ENCODE measurements around the gene CAPZB.

The CAPZB gene

DNA sequence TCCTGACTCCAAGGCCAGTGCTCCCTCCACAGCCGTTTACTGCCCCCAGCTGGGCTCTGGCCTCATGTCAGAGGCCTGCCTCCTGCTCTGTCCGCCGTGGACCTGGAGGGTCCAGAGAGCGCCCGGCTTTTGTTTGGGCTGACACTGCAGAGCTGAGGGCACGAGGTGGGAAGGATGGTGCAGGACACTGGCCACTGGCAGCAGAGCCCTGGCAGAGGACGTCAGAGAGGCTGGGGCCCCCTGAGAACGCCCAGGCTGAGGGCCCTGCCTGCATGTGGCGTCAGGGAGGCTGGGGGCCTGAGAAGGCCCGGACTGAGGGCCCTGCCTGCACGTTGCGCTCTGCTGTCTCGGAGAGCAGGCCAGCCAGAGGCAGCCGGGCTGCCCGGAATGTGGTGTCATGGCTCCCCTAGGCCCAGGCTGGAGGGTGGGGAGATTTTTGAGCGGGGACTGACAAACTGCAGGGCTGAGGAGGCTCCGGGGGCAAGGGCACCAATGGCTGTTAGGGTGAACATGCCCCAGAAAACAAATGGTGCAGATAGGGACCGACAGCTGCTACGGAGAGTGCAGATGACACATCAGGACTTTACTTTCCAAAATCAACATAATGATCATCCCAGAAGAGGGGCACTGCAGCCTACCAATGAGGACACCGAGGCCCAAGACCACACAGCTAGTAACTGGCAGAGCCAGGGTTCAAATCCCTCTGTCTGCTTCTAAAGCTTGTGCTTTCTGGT is 141.6 kb downstream of the CAPZB start:
- DNase-seq, result no peak

DNA sequence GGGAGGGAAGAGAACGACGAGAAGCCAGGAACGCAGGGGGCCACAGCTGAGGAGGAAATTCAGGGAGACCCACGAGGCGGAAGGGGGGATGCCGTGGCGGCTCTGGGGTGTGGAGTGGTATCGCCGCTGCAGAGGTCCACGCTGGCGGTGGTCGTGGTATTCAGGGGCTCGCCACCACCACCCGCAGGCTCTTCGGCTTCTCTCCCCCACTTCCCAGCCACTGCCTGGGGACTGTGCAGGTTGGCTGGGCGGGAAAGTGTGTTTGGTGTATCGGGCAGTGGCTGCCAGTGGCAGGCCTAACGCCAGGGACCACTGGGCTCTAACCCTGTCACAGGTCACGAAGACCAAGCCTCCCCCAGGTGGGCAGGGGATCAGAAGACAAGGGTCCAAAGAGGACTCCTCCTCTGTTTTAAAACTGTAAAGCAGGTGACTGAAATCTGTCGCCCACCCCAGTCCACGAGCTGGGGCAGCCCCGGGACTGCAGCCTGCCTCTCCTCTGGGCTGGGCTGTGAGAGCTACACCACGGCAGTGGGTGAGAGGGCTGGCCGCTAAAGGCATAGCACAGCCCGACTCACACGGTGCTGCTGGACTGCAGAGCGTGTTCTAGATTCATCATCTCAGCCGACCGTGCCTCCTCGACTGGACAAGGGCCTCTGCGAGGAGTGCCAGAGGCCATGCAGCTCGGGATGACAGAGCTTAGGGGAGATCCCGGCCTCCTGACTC is 142.3 kb downstream of the CAPZB start:
- no peak for DNase-seq

DNA sequence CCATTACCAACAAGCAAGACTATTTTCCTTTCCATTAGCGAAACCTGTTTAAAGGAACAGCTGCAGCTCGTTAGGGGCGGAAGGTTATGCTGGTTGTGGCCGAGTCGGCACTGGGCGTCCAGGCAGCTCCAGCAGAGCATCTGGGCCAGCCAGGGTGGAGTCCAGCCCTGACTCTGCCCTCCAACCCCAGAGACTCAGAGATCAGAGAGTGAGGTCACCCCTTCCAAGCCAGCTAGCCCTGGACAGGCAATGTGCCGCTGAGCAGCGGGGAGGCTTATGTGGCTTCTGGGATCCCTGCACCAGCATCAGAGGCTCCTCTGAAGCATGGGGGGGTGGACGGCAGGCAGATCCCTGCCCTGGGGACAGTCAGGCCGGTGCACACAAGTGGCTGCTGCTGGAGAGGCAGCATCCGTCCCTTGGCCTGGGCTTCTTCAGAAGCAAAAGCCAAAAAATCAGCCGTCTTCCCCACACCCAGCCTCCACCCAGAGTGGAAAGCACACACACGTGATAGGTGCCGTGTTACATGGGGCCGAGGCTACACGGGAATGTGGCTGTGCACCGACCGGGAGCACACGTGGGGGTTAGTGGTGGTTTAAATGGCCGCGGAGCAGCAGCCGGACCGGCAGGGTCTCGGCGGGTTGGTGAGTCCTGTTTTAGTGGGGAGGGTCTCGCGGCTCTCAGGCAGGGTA is 143.1 kb downstream of the CAPZB start:
- no peak for DNase-seq

DNA sequence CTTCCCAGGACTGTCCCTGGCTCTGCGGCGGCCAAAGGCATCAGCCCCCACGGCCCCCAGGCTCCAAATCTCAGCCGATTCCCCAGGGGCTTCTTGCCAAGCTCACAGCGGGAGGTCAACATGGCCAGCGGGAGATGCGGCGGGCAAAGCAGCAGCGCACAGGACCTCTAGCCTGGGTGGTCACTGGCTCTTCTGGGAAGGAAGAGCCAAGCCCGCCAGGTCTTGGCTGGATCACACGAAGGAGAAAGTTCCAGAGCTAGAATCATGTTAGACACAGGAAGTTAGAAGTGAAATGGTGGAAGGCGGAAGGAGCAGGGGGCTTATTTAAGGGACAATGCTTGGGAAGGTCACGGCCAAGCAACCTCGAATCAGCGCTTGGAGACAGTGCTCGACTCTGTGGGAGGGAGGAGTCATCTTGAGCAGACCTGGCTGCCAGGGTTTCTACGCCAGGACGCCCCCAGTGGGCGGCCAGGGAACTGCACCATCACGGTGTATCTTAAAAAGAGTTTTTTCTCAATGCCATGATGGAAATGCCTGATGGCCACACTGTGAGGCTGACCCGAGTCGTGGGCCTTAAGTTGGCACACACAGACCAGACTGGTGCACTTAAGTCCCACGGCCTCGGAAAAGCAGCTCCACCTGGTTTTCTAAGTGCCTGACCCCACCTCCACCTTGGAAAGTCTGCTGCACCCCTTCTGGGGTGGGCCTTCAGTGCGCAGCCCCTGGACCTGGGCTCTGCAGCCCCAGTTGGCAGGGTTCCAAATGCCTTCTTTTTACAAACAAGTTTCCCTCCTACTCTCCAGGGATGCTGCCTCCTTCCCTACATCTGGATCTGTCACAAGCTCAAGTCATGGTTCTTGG is 143.9 kb downstream of the CAPZB start:
- DNase-seq, result peak; percentile 70 to 74

DNA sequence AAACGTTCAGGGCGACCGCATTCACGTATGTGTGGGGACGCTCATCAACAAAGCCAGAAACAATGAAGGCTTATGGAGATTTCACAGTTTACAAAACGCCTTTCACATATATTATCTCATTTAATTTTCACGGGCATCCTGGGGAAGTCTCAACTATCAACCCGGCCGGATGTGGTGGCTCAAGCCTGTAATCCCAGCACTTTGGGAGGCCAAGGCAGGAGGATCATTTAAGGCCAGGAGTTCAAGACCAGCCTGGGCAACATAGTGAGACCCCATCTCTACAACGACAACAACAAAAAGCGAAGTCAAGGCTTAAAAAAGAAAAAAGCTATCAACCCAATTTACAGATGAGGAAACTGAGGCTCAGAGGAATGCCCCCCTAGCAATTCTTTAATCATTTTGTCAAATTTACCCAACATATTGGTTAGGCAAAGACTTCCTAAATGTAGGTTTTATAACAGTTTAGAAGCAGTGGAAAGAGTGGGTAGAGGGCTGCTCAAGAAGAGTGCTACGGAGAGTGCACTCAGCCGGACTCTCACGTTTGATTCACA is 144.9 kb downstream of the CAPZB start:
- no peak for DNase-seq

DNA sequence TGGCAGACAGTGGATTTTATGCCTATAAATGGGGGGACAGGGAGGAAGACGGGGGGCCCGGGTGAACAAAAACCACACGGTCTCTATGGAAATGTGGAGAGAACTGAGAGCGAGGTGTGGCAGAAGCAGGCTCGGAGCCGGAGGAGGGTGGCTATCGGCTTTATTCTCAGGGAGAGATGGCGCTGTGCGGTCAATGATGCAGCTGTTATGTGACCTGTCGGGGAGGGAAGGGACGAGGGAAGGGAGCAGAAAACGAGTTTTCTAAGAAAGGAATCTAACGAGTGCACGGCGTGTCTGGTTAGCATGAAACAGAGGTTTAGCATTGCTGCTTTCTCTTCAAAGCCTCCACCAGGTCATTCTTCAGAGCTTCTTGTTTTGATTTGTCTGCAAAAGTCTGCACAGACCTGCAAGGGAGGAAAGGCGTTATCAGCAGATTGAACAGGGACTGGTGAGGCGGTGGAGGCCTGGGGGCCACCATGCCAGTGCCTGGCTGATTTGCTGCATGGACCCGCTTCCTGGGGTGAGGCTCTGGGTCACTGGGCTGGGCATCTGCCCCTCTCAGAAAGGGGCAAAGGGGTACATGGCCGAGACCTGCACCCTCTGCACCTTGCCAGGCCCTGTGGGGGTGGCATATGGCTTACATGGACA is 146.0 kb downstream of the CAPZB start:
- no peak for DNase-seq

DNA sequence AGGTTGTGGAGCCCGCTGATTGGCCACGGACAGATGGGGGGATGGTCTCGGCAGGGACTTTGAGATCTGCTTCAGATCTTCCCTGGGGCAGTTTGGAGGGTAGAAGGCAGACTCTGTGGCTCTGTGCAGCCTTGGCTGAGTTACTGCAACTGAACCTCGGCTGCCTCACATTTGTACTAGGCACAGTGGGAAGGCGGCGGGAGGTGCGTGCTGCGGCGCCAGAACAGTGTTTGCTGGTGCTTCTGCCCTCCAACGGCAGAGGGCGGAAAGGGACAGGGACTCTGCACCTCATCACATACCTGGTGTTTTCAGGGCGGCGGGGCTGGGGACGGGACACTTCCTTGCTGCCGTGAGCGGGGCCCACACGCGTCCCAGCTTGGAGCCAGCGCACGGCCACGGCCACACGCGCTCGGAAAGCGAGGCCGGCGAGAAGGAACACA is 147.0 kb downstream of the CAPZB start:
- no peak for DNase-seq

DNA sequence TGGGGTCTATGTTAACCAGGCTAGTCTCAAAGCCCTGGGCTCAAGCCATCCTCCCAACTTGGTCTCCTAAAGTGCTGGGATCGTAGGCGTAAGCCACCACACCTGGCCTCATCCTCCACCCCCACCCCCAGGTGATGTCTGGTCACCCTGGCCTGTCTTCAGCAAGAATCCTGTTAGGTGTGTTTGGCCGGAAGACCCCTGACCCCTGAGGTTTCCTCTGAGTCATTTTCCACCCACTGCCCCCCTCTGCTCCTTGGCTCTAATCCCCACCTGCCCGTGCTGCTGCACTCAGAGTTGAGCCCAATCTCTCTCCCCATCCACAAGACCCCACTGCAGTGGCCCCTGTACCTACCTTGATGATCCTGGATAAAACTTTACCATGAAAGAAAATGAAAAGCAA is 148.1 kb downstream of the CAPZB start:
- DNase-seq, result no peak

DNA sequence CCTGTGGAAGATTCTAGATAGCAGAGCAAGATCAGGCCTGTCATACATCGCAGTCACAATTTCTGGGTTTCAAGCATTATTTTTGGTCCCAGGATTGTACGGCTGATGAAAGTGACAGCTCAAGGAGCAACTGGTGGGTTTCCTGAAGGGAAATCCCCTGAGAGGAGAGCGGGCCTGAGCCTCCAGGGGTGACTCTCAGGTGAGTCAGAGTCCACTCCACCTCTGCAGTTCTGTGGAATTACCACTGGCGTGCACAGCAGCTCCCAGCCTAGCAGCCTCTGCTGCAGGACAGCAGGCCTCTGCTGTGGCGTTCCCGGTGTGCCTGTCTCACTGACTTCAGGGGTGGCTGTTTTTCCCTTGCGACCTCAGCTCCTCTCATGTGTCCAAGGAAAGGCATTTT is 148.8 kb downstream of the CAPZB start:
- no peak for DNase-seq

DNA sequence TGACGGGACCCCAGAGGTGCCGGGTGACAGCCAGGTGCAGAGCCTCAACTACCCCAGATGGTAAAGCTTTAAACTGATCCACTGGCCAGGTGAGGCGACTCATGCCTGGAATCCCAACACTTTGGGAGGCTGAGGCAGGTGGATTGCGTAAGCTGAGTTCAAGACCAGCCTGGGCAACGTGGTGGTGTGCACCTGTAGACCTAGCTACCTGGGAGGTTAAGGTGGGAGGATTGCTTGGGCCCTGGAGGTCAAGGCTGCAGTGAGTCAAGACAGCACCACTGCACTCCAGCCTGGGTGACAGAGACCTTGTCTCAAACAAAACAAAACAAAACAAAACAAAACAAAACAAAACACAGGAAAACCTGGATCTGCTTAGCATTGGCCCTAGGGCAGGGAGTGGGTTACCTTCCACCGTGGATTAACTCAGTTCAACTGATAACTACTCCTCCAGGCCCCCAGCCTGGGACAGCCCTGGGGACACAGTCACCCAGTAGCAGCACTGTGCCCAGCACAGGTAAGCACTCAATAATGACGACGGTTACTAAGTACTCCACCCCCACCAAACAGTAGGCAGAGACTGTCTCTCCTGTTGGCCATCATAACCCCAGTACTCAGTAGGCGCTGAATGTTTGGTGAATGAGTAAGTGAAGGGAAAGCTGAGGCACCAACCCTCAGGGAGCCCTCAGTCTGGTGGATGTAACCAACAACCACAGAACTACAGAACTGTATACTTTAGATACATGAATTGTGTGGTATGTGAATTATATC is 151.6 kb downstream of the CAPZB start:
- no peak for DNase-seq

DNA sequence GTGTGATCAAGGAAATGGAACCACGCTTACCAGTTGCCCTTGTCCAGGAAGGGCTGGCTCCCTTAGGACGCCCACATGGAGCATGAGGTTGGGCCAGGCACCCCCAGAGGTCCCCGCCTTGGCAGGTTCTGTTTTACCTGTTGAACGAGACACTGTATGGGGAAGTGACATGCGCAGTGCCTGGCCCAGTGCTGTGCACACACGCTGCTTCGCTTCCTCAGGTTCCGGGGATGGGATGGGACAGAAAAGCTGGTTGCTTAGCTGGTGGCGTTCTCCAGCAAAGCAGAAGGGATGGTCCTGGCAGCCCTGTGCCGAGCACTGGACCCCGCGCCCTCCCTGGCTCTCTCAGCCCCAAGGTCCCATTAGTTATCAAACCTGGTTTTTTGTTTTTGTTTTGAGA is 152.5 kb downstream of the CAPZB start:
- DNase-seq, result no peak

DNA sequence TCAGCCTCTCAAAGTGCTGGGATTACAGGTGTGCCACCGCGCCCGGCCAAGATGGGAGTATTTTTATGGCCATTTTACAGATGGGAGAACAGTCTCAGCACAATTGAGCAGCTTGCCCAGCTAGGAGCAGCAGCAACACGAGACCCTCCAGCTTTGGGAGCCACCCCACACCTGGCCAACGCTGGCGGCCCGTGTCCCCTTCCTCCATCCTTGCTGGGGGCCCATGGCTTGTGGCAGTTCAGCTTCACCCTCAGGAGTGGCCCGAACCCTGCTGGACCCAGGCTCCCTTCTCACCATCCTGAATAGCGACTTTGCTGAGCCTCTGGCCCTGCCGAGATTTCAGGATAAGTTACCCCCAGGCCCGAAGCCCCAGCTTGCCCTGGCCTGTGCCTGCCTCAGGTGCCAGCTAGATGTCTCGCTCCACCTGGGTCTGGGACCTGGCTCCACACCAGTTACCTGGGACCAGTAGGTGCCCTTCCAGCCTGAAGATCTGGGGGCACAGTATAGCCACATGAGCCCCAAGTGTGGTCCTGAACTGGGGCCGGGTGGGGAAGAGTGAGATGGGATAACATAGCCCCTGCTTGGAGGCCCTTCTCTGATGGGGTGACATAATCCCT is 154.0 kb downstream of the CAPZB start:
- DNase-seq, result no peak

DNA sequence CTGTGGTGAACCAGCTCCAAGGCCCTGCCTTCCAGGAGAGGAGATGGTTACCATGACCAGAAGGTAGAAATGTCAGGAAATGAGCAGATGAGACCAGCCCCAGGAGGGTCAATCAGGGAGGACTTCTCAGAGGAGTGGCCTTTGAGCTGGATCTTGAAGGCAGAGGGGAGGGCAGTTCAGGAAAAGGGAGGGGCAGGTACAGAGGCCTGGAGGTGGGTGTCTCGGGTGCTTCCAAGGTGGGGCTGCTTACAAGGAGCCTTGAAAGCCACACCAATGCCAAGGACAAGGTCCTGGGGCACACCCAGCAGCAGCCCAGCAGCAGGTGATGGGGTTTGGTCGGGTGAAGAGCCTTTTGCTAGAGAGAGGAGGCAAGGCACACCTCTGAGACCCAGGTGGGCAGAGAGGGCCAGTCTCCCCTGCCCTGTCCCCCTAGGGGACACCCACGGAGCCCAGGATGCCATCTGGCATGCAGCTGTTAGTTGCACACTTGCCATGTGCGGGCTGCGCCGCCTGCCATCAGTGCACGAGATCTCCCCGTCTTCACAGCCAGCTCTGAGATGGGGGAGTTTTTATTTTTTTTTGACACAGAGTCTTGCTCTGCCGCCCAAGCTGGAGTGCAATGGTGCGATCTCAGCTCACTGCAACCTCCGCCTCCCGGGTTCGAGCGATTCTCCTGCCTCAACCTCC is 154.7 kb downstream of the CAPZB start:
- no peak for DNase-seq

DNA sequence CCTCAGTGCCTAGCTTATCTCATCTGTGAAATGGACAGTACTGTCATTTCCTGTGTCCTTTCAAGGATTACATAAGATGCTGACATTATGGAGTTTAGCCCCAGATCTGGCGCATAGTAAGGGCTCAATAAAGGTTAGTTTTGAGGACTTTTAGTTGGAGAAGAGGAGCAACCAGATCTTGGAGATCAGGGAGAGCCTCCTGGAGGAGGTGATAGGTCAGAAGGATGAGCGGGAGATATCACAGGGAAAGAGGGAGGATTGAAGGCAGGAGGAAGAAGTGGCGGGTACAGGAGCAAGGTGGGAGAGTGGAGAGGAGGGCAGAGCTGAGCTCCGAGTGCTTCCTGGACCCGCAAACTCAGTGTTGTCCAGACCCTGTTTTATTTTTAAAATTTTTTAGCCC is 155.7 kb downstream of the CAPZB start:
- no peak for DNase-seq

DNA sequence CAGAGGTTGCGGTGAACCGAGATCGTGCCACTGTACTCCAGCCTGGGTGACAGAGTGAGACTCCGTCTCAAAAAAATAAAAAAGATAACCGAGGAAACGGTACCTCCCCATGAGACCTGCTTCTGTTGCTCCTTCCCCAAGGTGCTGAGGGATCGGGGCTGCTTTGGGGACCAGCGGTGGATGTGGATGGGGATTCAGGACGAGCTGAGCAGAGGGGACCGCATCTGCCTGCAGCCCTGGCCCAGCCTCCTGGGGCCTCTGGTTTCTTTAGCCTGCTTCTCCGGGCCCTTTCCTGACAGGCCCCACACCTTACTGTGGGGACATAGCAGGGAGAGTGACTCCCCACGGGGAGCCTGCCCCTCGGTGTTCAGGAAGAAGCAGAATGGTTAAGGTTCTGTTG is 156.2 kb downstream of the CAPZB start:
- no peak for DNase-seq

DNA sequence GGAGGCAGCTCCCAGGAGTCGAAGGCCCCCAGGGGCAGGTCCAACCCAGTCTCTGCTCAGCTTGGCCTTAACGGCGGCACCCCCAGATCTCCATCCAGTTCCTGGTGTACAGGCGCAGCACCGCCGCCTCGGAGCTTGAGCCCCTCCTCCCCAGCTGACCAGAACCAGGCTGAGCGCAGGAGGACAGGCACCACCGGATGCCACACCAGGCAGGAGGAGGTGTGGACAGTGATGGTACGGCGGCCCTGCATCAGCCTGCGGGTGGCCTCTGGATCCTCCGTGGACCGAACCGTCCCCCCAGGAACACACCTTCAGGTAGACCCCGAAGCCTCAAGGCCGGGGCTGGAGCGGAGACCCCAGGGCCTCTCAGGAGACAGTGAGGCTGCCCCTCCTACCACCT is 156.9 kb downstream of the CAPZB start:
- no peak for DNase-seq

DNA sequence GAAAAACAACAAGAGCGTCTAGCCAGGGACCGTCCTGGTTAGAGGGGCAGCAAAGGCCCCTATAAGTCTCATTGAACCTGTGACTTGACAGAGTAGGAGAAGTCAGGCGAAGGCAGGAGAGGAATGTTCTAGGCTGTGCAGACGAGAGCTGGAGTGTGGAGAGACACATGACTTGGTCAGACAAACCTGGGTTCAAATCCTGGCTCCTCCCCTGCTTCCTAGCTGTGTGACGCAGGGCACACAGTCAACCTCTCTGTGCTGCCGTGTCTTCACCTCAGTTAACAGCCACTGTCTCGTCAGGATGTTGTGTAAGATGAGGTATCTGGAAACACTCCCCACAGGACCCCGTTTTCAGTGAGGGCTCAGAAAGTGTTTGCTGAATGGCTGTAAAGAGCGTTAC is 157.6 kb downstream of the CAPZB start:
- no peak for DNase-seq

DNA sequence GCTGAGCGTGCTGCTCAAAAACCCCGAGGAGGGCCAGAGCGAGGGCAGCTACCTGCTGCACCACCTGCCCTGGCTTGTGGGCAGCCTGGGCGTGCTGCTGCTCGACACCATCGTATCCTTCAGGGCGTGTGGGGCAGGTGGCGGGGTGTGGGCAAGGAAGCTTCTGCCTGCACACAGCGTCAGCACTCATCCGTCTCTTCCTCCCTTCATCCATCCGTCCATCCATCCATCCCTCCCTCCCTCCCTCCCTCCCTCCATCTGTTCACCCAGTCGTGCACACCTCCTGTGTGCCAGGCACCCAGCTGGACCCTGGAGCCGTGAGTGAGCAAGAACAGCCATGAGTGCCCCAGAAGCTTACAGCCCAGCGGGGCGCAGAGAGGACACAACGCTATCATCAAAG is 158.0 kb downstream of the CAPZB start:
- DNase-seq, result no peak

DNA sequence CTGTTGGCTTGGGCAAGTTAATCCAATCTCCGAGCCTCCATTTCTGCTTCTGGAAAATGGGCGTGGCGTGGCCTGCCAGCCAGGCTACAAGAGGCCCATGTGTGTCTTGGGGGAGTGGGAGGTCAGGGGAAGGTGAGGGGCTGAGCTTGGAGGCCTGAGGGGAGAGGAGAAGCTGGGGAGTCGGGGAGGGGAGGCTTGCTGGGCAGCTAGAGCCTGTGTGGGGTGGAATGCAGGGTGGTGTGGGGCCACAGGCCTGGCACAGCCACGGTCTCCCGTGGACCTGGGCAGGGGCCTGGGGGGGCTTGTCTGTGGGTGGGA is 158.6 kb downstream of the CAPZB start:
- no peak for DNase-seq

DNA sequence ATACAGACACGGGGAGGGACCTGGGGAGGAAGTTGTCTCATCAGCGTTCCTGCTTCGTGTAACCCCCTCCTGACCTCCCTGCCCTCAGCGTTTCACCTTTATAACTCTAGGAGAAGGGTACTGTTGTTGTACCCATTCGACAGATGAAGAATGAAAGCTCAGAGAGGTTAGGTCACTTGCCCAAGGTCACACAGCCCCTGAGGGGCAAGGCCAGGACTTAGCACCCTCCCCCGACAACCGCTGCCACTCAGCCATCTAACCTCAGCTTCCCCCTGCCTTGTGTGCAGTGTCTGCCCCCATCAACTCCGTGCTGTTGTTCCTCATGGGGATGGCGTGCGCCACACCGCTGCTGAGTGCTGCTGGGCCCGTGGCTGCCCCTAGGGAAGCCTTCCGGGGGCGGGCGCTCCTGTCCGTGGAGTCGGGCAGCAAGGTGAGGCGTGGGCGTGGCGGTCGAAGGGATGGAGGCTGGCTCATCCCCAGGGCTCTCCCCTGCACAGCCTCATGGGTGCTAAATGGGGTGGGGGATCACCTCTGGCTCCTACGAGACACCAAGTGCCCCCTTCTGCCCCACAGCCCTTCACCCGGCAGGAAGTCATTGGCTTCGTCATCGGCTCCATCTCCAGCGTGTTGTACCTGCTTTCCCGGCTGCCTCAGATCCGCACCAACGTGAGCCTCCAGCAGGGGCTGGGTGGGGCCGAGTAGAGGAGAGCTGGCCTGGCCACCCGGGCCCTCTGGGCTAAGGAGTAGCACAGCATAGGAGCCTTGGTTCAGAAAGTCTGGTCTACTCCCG is 159.2 kb downstream of the CAPZB start:
- no peak for DNase-seq

All from CD4-positive, alpha-beta T cell treated with Interleukin-4 for 1 hour (primary cell).